Urothelium cell line (cell line): ENCODE measurements around the gene RAD51B.

Experiments used
- DNase-seq: peaks from one replicate; pipeline ENCODE4 v3.0.0; 2011; ENCODE audit warnings: low spot score, mixed read lengths
- FAIRE-seq: peaks from 2 replicates; lab custom pipeline; 2011; peaks lifted over from hg19 to GRCh38; lab: Jason Lieb, UNC

The RAD51B gene

GRCh38 chr14:68460541-68460940 is 641.0 kb downstream of the RAD51B start:
- DNase-seq: no peak
- FAIRE-seq: no peak

GRCh38 chr14:68461086-68461485 is 641.5 kb downstream of the RAD51B start:
- no peak for FAIRE-seq
- DNase-seq: no peak

- no peak for FAIRE-seq
- DNase-seq: peak; percentile 40
Measured at GRCh38 chr14:68462683-68463082, 643.1 kb downstream of the RAD51B start.

- no peak for FAIRE-seq
Measured at GRCh38 chr14:68463299-68463698, 643.7 kb downstream of the RAD51B start.

GRCh38 chr14:68463705-68464374 is 644.3 kb downstream of the RAD51B start:
- DNase-seq (peak; percentile 49), FAIRE-seq (peak; percentile 27)

More at GRCh38 chr14:68463299-68463698, 643.7 kb downstream of the RAD51B start:
- DNase-seq: no peak

- DNase-seq: peak; percentile 90
- no peak for FAIRE-seq
Measured at GRCh38 chr14:68464711-68465110, 645.1 kb downstream of the RAD51B start.

- FAIRE-seq: peak; percentile 70
Measured at GRCh38 chr14:68466491-68466977, 647.0 kb downstream of the RAD51B start.

GRCh38 chr14:68467425-68467824 is 647.8 kb downstream of the RAD51B start:
- peak; percentile 27 for FAIRE-seq

More at GRCh38 chr14:68466491-68466977, 647.0 kb downstream of the RAD51B start:
- peak; percentile 72 for DNase-seq

GRCh38 chr14:68468437-68469207 is 649.0 kb downstream of the RAD51B start:
- FAIRE-seq: peak; percentile 63
- DNase-seq: peak; percentile 52

More at GRCh38 chr14:68467425-68467824, 647.8 kb downstream of the RAD51B start:
- DNase-seq: no peak

GRCh38 chr14:68469208-68469713 is 649.7 kb downstream of the RAD51B start:
- DNase-seq: no peak
- peak; percentile 61 for FAIRE-seq

GRCh38 chr14:68470361-68470760 is 650.8 kb downstream of the RAD51B start:
- FAIRE-seq: no peak
- no peak for DNase-seq

GRCh38 chr14:68471029-68471963 is 651.7 kb downstream of the RAD51B start:
- peak; percentile 35 for FAIRE-seq
- no peak for DNase-seq

- DNase-seq: no peak
- no peak for FAIRE-seq
Measured at GRCh38 chr14:68471964-68472508, 652.5 kb downstream of the RAD51B start.

GRCh38 chr14:68473069-68473468 is 653.5 kb downstream of the RAD51B start:
- DNase-seq: no peak
- no peak for FAIRE-seq

- DNase-seq: no peak
- FAIRE-seq: peak; percentile 23
Measured at GRCh38 chr14:68473794-68474193, 654.2 kb downstream of the RAD51B start.

GRCh38 chr14:68474741-68475140 is 655.2 kb downstream of the RAD51B start:
- peak; percentile 92 for FAIRE-seq
- no peak for DNase-seq

- DNase-seq (no peak), FAIRE-seq (no peak)
Measured at GRCh38 chr14:68475802-68476201, 656.2 kb downstream of the RAD51B start.

- peak; percentile 61 for FAIRE-seq
- DNase-seq: peak; percentile 45
Measured at GRCh38 chr14:68476212-68477109, 656.9 kb downstream of the RAD51B start.

- DNase-seq: no peak
- peak; percentile 20 for FAIRE-seq
Measured at GRCh38 chr14:68477110-68477455, 657.5 kb downstream of the RAD51B start.
